Measurements from ENCODE around the gene ASAP2.

GRCh38 chr2:9213477-9214051, 7.0 kb downstream of the ASAP2 start:
- TF ChIP-seq CTCF (conservative IDR thresholded peaks at IDR 0.05; ENCODE audit: low read length) (no peak), EZH2phosphoT487 (IDR thresholded peaks at IDR 0.05; ENCODE audit: borderline replicate concordance, low read depth, low read length) (no peak)
